B cell (primary cell): ENCODE measurements around the gene BNC2.

Experiments
- EZH2 ChIP-seq: IDR thresholded peaks from 2 replicates; pipeline ENCODE4 v1.6.1; 2012; ENCODE audit warnings: borderline replicate concordance, low read depth, mild to moderate bottlenecking, moderate library complexity, low read length; ENCODE audit not compliant: insufficient read depth, poor library complexity, severe bottlenecking
- TF ChIP-seq, protein P1 (sequence below): fragments of 200-600 bp; IDR thresholded peaks from one replicate; pipeline ENCODE4 v1.8.0; 2022; ENCODE audit warnings: antibody characterized with exemption, mild to moderate bottlenecking

DNA sequence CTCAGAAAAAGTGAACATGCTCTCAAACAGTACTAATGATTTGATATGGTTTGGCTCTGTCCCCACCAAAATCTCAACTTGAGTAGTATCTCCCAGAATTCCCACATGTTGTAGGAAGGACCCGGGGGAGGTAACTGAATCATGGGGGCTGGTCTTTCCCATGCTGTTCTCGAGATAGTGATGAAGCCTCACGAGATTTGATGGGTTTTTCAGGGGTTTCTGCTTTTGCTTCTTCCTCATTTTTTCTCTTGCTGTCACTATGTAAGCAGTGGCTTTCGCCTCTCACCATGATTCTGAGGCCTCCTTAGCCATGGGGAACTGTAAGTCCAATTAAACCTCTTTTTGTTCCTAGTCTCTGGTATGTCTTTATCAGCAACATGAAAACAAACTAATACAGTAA lies 401.3 kb downstream of the BNC2 start:
- TF ChIP-seq, protein P1, sequence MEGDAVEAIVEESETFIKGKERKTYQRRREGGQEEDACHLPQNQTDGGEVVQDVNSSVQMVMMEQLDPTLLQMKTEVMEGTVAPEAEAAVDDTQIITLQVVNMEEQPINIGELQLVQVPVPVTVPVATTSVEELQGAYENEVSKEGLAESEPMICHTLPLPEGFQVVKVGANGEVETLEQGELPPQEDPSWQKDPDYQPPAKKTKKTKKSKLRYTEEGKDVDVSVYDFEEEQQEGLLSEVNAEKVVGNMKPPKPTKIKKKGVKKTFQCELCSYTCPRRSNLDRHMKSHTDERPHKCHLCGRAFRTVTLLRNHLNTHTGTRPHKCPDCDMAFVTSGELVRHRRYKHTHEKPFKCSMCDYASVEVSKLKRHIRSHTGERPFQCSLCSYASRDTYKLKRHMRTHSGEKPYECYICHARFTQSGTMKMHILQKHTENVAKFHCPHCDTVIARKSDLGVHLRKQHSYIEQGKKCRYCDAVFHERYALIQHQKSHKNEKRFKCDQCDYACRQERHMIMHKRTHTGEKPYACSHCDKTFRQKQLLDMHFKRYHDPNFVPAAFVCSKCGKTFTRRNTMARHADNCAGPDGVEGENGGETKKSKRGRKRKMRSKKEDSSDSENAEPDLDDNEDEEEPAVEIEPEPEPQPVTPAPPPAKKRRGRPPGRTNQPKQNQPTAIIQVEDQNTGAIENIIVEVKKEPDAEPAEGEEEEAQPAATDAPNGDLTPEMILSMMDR, result no peak
- TF ChIP-seq EZH2, result no peak
